AG09309 (cell line): ENCODE measurements around the gene GAB2.
"Not testable (repeated sequence)": the region's sequence is repeated elsewhere in the genome, so short reads cannot be mapped to it uniquely, and the experiment has no call there.

Source experiments
- DNase-seq: peaks from one replicate; pipeline ENCODE4 v3.0.0-alpha.2; 2010; ENCODE audit warnings: low read depth
- H3K4me3 ChIP-seq: 2 replicates; pipeline ENCODE4 v1.5.1; 2011; ENCODE audit warnings: mild to moderate bottlenecking, low read depth, low read length, moderate library complexity; ENCODE audit not compliant: control insufficient read depth
- CTCF ChIP-seq: IDR thresholded peaks from 2 replicates; pipeline ENCODE4 v1.5.1; 2011; ENCODE audit warnings: mild to moderate bottlenecking, low read depth, low read length, inconsistent platforms; ENCODE audit not compliant: insufficient read depth, control insufficient read depth; ENCODE audit errors: missing control alignments

The GAB2 gene

DNA sequence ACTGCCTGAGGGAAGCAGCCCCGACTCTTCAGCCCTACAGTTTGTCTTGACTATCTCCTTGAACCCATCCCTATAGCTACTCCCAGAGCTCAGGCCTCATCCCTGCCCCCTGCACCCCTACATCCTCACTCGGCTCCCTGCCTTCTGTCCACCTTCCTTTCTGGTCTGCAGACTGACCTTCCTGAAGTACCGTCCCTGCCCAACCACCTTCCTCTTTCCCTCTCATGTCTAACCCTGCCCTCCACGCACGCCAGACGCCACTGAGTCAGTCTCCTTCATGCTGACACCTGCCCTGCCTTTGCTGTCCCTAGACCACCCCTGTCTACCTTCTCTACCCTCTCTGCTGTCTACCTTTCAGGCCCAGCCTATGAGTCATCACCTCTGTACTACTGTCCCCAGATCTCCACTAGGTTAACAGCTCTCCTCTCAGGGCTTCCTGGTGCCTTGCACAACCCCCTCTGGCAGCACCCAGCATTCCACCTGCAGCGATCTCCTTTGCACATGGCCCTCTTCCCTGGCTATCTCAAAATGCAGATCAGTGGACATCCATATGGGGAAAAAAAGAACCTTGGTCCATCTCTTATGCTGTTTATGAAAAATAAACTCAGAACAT, 238.1 kb downstream of the GAB2 start:
- no peak overlapping the region for H3K4me3 ChIP-seq
- no peak for TF ChIP-seq CTCF
- DNase-seq: no peak

DNA sequence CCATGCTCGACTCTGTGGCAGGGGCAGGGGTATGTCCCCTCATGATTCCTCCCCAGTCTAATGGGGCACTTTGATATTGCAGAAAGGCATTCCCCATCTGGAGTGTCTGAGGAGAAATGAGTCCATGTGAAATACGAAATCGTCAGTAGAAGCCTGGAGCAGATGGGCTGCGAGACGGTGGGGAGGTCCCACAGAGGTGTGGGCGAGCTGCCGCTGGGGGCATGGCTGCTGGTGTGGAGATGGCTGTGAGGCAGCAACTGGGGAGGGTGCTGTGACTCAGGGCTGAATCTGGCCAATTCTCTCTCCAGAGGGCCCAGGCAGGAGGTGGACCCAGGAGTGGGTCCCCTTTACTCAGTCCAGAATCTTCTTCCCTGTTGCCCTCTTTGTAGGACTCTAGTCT, 240.4 kb downstream of the GAB2 start:
- no peak for DNase-seq
- no peak overlapping the region for H3K4me3 ChIP-seq
- no peak for TF ChIP-seq CTCF

DNA sequence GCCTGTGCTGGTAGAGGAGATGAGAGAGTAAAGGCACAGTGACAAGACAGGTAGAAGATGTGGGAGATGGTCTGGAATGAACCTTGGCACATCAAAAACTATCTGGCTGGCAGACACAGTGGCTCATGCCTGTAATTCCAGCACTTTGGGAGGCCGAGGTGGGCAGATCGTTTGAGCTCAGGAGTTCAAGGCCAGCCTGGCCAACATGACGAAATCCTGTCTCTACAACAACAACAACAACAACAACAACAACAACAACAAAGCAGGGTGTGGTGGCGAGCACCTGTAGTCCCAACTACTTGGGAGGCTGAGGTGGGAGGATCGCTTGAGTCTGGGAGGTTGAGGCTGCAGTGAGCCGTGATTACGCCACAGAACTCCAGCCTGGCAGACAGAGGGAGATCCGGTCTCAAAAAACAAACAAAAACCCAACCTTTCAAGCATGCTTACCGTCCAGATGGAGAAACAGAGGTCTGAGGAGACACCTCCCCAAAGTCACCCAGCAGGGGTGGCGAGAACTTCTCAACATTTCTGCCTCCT, 240.9 kb downstream of the GAB2 start:
- no peak for TF ChIP-seq CTCF
- DNase-seq: no peak
- H3K4me3 ChIP-seq: no peak overlapping the region

DNA sequence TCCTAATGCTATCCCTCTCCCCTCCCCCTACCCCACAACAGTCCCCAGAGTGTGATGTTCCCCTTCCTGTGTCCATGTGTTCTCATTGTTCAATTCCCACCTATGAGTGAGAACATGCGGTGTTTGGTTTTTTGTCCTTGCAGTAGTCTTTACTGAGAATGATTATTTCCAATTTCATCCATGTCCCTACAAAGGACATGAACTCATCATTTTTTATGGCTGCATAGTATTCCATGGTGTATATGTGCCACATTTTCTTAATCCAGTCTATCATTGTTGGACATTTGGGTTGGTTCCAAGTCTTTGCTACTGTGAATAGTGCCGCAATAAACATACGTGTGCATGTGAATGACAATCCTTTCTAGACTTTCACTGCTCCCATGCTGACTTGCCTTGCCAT, 241.8 kb downstream of the GAB2 start:
- not testable (repeated sequence) for H3K4me3 ChIP-seq, DNase-seq

DNA sequence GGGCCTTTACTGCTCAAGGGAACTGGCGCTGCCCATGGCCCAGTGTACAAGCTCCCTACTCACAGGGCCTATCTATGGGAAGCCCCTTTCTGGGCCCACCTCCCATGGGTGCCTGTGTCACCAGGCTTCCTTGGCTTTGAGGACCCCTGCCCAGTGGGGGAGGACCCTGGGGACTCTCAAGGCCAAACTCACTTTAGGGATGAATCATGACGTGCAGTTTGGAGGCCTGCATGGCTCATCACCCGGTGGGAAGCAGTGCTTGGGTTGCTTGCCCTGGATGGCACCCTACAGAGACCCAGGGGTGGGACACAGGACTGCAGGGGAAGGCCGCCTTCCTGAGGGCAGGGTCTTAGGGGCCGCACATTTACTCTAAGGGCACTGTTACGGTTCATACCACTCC, 245.7 kb downstream of the GAB2 start:
- TF ChIP-seq CTCF: no peak
- H3K4me3 ChIP-seq: no peak overlapping the region
- DNase-seq: no peak

- no peak for DNase-seq
- H3K4me3 ChIP-seq: no peak overlapping the region
Observed at GRCh38 chr11:78170874-78171549, 246.6 kb downstream of the GAB2 start.

More at GRCh38 chr11:78170874-78171549, 246.6 kb downstream of the GAB2 start:
- no peak for TF ChIP-seq CTCF
